ENCODE data around the gene ZCCHC2. TPM values are rescaled to one million over a fixed set of nuclear protein-coding genes. Genes with fewer than 3 reads are reported as not detected.

Gene ZCCHC2
- total RNA-seq, 1 donor from 2014 or later, result 15.4 TPM

- DNase-seq, result no peak
These were observed 16.1 kb downstream of the ZCCHC2 start for GRCh38 chr18:62538881-62539280.

- DNase-seq, result no peak
These were observed 16.7 kb downstream of the ZCCHC2 start for GRCh38 chr18:62539284-62540165.

DNA sequence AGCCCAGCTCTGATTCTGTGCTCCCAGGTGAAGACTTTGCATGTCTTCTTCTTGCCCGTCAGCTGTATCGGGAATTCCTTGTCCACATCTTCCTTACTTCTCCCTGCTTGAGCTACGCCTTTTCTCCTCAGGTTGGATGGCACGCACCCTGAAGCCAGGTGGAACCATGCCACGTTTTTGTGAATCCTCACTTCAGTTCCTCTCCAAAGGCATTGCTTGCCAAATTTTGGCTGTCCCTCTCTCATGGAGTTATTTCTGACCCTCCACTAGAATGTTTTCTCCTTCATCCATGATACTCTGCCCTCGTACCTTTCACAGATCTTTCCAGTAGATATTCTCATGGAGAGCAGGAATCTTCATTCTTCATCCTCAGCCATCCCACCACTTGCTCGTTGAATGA lies 20.2 kb downstream of the ZCCHC2 start:
- DNase-seq, result no peak

DNA sequence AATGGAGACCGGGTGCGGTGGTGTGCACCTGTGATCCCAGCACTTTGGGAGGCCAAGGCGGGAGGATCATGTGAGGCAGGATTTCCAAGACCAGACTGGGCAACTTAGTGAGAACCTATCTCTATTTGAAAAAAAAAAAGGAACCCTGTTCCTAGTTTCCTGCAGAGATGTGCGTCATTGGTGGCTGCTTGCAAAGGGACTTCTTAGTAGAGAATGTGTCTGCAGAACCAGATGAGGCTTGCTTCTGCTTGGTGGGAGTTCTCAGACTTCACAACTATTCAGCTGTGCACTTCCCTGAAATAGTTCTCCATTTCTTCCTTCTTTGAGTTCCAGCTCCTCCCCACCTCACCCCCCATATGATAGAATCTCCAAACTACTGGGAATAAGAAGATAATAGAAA lies 22.3 kb downstream of the ZCCHC2 start:
- DNase-seq, result no peak

DNA sequence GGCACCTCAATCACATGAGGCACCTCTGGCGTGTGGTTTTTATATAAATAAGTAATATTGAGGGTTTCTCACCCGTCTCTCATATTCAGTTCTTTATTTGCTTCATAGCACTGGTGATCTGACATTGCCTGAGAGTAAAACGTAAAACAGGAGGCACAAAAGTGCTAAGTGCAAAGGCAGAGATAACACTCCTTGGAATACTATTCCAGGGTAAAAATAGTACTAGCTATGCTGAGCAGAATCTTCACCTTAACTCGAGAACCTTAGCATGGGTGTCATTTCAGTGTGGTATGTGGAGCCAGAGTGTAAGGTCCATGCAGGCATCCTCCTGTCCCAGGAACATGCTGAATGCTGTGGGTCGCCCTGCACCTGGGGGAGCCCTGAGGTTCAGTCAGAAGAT lies 26.9 kb downstream of the ZCCHC2 start:
- DNase-seq, result no peak

- no peak for DNase-seq
These were observed 27.9 kb downstream of the ZCCHC2 start for GRCh38 chr18:62550746-62551145.

- DNase-seq, result no peak
These were observed 29.2 kb downstream of the ZCCHC2 start for GRCh38 chr18:62551972-62552513.

GRCh38 chr18:62554061-62554815 lies 31.4 kb downstream of the ZCCHC2 start:
- no peak for DNase-seq

DNA sequence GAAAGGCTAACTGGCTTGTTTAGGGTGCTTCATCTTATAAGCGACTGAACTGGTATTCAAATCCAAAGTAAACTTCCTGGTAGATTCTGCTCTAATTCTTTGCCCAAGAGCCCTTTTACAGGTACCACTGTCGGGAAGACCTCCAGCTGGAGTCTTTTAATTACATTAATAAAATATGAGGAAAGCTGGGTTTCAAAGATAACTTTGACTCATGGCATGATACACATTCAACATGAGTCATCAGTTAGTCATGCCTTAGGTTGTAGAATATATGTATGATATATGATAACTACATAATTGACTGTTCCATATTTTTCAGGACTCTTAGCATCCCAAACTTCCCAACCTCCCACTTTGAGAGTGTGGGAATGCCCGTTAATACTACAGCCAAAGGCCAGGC lies 32.3 kb downstream of the ZCCHC2 start:
- DNase-seq, result no peak

- DNase-seq, result no peak
These were observed 33.6 kb downstream of the ZCCHC2 start for GRCh38 chr18:62556397-62556796.

GRCh38 chr18:62558015-62558663 lies 35.3 kb downstream of the ZCCHC2 start:
- no peak for DNase-seq

DNA sequence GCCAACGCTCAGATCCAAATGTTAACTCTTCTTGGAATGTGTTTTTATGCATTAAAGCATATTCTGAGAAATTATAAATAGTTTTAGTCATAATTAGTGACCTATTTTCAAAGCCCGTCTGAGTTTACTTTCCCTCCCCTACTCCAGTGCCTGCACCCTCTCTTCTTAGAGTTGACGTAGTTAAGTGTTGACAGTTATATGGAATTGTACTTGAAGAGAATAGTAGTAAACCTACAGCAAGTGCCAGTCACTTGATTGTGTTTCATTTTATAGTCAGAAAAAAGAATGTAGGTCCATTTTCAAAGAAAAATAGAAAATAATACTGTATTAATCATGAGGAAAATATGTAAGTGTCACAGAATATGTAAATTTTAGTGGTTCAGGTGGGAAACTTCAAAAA lies 41.2 kb downstream of the ZCCHC2 start:
- no peak for DNase-seq

GRCh38 chr18:62566199-62566598 lies 43.4 kb downstream of the ZCCHC2 start:
- peak; percentile 36 for DNase-seq

- DNase-seq, result no peak
These were observed 44.0 kb downstream of the ZCCHC2 start for GRCh38 chr18:62566818-62567217.

DNA sequence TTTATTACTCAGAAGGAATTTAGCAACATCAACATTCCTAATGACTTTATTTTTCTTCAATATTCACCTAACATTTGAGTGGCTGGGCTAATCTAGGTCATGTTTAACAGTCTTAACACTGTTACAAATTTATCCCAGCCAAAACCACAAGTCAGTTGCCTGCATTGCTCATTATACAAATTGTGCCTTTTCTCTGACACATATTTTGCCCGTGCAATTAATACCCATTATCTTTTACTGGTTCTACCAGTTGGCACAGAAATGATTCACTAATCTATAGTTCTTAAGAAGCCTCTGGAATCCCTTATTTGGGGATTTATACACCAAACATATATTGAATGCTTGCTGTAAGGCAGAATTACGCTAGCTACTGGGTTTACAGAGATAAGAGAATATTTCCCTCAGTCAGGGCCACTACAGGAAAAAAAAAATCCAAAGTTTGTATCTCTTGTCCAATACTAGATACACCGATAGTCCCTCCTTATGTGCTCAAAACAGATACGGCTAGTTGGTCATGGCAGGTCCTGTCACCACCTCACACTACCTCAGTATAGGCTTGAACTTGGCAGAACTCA lies 46.3 kb downstream of the ZCCHC2 start:
- no peak for DNase-seq

GRCh38 chr18:62571037-62571436 lies 48.2 kb downstream of the ZCCHC2 start:
- DNase-seq, result no peak

- no peak for DNase-seq
These were observed 48.8 kb downstream of the ZCCHC2 start for GRCh38 chr18:62571648-62572047.

GRCh38 chr18:62572456-62572855 lies 49.6 kb downstream of the ZCCHC2 start:
- DNase-seq, result no peak

DNA sequence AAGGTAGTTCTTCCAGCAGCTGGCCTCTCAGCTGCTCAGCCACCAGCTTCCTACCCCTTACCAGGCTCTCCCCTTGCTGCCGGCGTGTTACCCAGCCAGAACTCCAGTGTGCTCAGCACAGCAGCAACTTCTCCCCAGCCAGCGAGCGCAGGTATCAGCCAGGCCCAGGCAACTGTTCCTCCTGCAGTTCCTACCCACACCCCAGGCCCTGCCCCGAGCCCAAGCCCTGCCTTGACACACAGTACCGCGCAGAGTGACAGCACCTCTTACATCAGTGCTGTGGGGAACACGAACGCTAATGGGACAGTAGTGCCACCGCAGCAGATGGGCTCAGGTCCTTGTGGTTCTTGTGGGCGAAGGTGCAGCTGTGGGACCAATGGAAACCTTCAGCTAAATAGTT lies 52.0 kb downstream of the ZCCHC2 start:
- no peak for DNase-seq

- no peak for DNase-seq
These were observed 53.4 kb downstream of the ZCCHC2 start for GRCh38 chr18:62576271-62576670.

GRCh38 chr18:62576845-62577512 lies 54.2 kb downstream of the ZCCHC2 start:
- no peak for DNase-seq

GRCh38 chr18:62577765-62578164 lies 54.9 kb downstream of the ZCCHC2 start:
- no peak for DNase-seq

All from tongue (tissue), 2 donors.